H1 (cell line): ENCODE measurements around the gene ATG7. TPM values are rescaled to one million over a fixed set of nuclear protein-coding genes. Genes with fewer than 3 reads are reported as not detected.

Experiments used
- CTCF ChIA-PET: fragments of 300-600 bp; sonication (Branson Sonifier 250); formaldehyde crosslinking; loops from one replicate; lab custom pipeline; 2021; ENCODE audit not compliant: partially characterized antibody; lab: Charles Lee
- POLR2A ChIA-PET: fragments of 300-600 bp; sonication (Branson Sonifier 250); formaldehyde crosslinking; loops from one replicate; lab custom pipeline; 2021; ENCODE audit warnings: inconsistent platforms; ENCODE audit not compliant: partially characterized antibody; lab: Charles Lee
- DNase-seq, 2 experiments: peaks; one replicate each; pipeline versions ENCODE4 v3.0.0 to v3.0.0-alpha.2; 2010 to 2022; ENCODE audit warnings: low spot score in 2 of 2, low read depth in 1 of 2, mixed read lengths in 1 of 2
- FAIRE-seq: peaks from 2 replicates; lab custom pipeline; 2011; peaks lifted over from hg19 to GRCh38; lab: Jason Lieb, UNC
- H2AFZ ChIP-seq: 2 replicates; pipeline ENCODE4 v1.8.1; 2012; ENCODE audit warnings: low read length, inconsistent platforms
- H2AK5ac ChIP-seq: 2 replicates; pipeline ENCODE4 v1.6.1; 2013; ENCODE audit warnings: low read depth, low read length
- H2BK120ac ChIP-seq: replicated peaks from 2 replicates; pipeline ENCODE3; 2013; ENCODE audit warnings: low read depth, low read length, inconsistent platforms
- H2BK12ac ChIP-seq: 2 replicates; pipeline ENCODE4 v1.6.1; 2013; ENCODE audit warnings: low read depth, low read length
- H2BK15ac ChIP-seq: 2 replicates; pipeline ENCODE4 v1.6.1; 2013; ENCODE audit warnings: low read length
- H2BK20ac ChIP-seq: 2 replicates; pipeline ENCODE4 v1.6.1; 2013; ENCODE audit warnings: low read length
- H2BK5ac ChIP-seq: 2 replicates; pipeline ENCODE4 v1.6.1; 2013; ENCODE audit warnings: low read depth, low read length
- H3K14ac ChIP-seq: 2 replicates; pipeline ENCODE4 v1.6.1; 2013; ENCODE audit warnings: inconsistent platforms; ENCODE audit not compliant: insufficient read length
- H3K18ac ChIP-seq: 2 replicates; pipeline ENCODE4 v1.6.1; 2013; ENCODE audit warnings: low read length; ENCODE audit errors: extremely low read depth
- H3K23ac ChIP-seq: 2 replicates; pipeline ENCODE4 v1.6.1; 2013; ENCODE audit warnings: inconsistent platforms; ENCODE audit not compliant: insufficient read length
- H3K23me2 ChIP-seq: 2 replicates; pipeline ENCODE4 v1.6.1; 2013; ENCODE audit warnings: low read depth, low read length
- H3K27ac ChIP-seq: 2 replicates; pipeline ENCODE4 v1.6.1; 2011; ENCODE audit warnings: low read depth, low read length, inconsistent platforms
- H3K27me3 ChIP-seq, 4 experiments: replicated peaks in 1 of 4; 1 replicate in 1 of 4; 2 replicates in 3 of 4; pipeline versions ENCODE4 v1.6.1 to v1.8.1; 2011 to 2013; ENCODE audit warnings: low read length in 3 of 4, mild to moderate bottlenecking in 3 of 4, inconsistent platforms in 2 of 4, mixed read lengths in 2 of 4, moderate library complexity in 1 of 4; ENCODE audit not compliant: control insufficient read depth in 3 of 4, insufficient read depth in 3 of 4; ENCODE audit errors: extremely low read depth in 1 of 4
- H3K36me3 ChIP-seq, 4 experiments: 2 replicates each; pipeline versions ENCODE4 v1.6.1 to v1.8.1; 2011 to 2013; ENCODE audit warnings: mild to moderate bottlenecking in 4 of 4, low read length in 3 of 4, moderate library complexity in 2 of 4, control low read depth in 1 of 4, inconsistent platforms in 1 of 4; ENCODE audit not compliant: insufficient read depth in 4 of 4, control insufficient read depth in 2 of 4
- H3K4ac ChIP-seq: replicated peaks from 2 replicates; pipeline ENCODE3; 2013; ENCODE audit warnings: low read length, low read depth, mixed read lengths, inconsistent platforms; ENCODE audit not compliant: insufficient read length
- H3K4me1 ChIP-seq, 4 experiments: replicated peaks in 1 of 4; 1 replicate in 1 of 4; 2 replicates in 3 of 4; pipeline versions ENCODE4 v1.6.1 to v1.8.1; 2011 to 2013; ENCODE audit warnings: low read length in 3 of 4, inconsistent platforms in 2 of 4, mixed read lengths in 1 of 4; ENCODE audit not compliant: insufficient read depth in 4 of 4, control insufficient read depth in 3 of 4
- H3K4me2 ChIP-seq, 2 experiments: 2 replicates each; pipeline versions ENCODE4 v1.6.1 to v1.8.1; 2011 to 2013; ENCODE audit warnings: low read depth in 2 of 2, low read length in 2 of 2, control low read depth in 1 of 2, inconsistent platforms in 1 of 2, mild to moderate bottlenecking in 1 of 2; ENCODE audit not compliant: insufficient read depth in 1 of 2
- H3K4me3 ChIP-seq, 4 experiments: fragments of 200-600, 300-600 bp in 1 of 4; sonication (generic), shearing (Covaris generic), sonication (Bioruptor Twin) in 1 of 4; 2 replicates each; pipeline versions ENCODE4 v1.5.1 to v1.8.1; 2011 to 2016; ENCODE audit warnings: low read length in 4 of 4, low read depth in 3 of 4, control low read depth in 2 of 4, inconsistent platforms in 2 of 4, mild to moderate bottlenecking in 2 of 4, mixed read lengths in 1 of 4, moderate library complexity in 1 of 4; ENCODE audit not compliant: insufficient read depth in 2 of 4; ENCODE audit errors: extremely low read depth in 1 of 4
- H3K56ac ChIP-seq: replicated peaks from 2 replicates; pipeline ENCODE3; 2013; ENCODE audit warnings: low read depth, mild to moderate bottlenecking, mixed read lengths, low read length, inconsistent platforms; ENCODE audit not compliant: insufficient read length
- H3K79me1 ChIP-seq: 2 replicates; pipeline ENCODE4 v1.6.1; 2013; ENCODE audit warnings: low read depth, low read length, control low read depth
- H3K79me2 ChIP-seq, 2 experiments: 2 replicates each; pipeline versions ENCODE4 v1.6.1 to v1.8.1; 2012 to 2013; ENCODE audit warnings: low read length in 2 of 2, mild to moderate bottlenecking in 2 of 2, inconsistent platforms in 1 of 2; ENCODE audit not compliant: insufficient read depth in 2 of 2, control insufficient read depth in 1 of 2
- H3K9ac ChIP-seq, 4 experiments: replicated peaks in 1 of 4; 1 replicate in 1 of 4; 2 replicates in 3 of 4; pipeline versions ENCODE4 v1.6.1 to v1.8.1; 2011 to 2013; ENCODE audit warnings: low read depth in 3 of 4, low read length in 3 of 4, control low read depth in 2 of 4, mild to moderate bottlenecking in 2 of 4, moderate library complexity in 2 of 4, inconsistent platforms in 1 of 4; ENCODE audit errors: extremely low read depth in 1 of 4
- H3K9me3 ChIP-seq, 2 experiments: 2 replicates each; pipeline versions ENCODE4 v1.6.1 to v1.8.1; 2012 to 2013; ENCODE audit warnings: mild to moderate bottlenecking in 2 of 2, moderate library complexity in 2 of 2, control low read depth in 1 of 2, inconsistent platforms in 1 of 2, low read depth in 1 of 2, low read length in 1 of 2, mixed read lengths in 1 of 2; ENCODE audit not compliant: insufficient read depth in 2 of 2
- H4K20me1 ChIP-seq, 2 experiments: replicated peaks in 1 of 2; 2 replicates each; pipeline versions ENCODE3 to v1.8.1; 2011 to 2013; ENCODE audit warnings: inconsistent platforms in 2 of 2, low read length in 2 of 2, mild to moderate bottlenecking in 1 of 2; ENCODE audit not compliant: insufficient read depth in 2 of 2, control insufficient read depth in 1 of 2
- H4K5ac ChIP-seq: 2 replicates; pipeline ENCODE4 v1.6.1; 2013; ENCODE audit warnings: low read length, low read depth, mixed read lengths, inconsistent platforms; ENCODE audit not compliant: insufficient read length
- H4K8ac ChIP-seq: 2 replicates; pipeline ENCODE4 v1.8.0; 2013; ENCODE audit warnings: mild to moderate bottlenecking, moderate library complexity, low read length, inconsistent platforms; ENCODE audit not compliant: insufficient read depth; ENCODE audit errors: extremely low read depth
- H4K91ac ChIP-seq: replicated peaks from 2 replicates; pipeline ENCODE3; 2013; ENCODE audit warnings: low read length, mixed read lengths, inconsistent platforms; ENCODE audit not compliant: insufficient read length
- ASH2L ChIP-seq: fragments of 200-600, 300-600 bp; sonication (generic); IDR thresholded peaks from one replicate; pipeline ENCODE4 v1.7.1; 2017; ENCODE audit warnings: low read length
- BACH1 ChIP-seq: IDR thresholded peaks from 2 replicates; pipeline ENCODE4 v1.6.1; 2012; ENCODE audit warnings: low read length, improper control_type of control experiment
- FOSL1 ChIP-seq: IDR thresholded peaks from 2 replicates; pipeline ENCODE4 v1.6.1; 2011; ENCODE audit warnings: mild to moderate bottlenecking, low read depth, low read length, moderate library complexity; ENCODE audit not compliant: insufficient read depth
- GTF2F1 ChIP-seq: IDR thresholded peaks from 2 replicates; pipeline ENCODE4 v1.6.1; 2012; ENCODE audit warnings: low read depth, low read length, improper control_type of control experiment, borderline replicate concordance
- RXRA ChIP-seq: IDR thresholded peaks from 2 replicates; pipeline ENCODE4 v1.6.1; 2011; ENCODE audit warnings: low read depth, mild to moderate bottlenecking, low read length, moderate library complexity; ENCODE audit not compliant: insufficient read depth
- SUZ12 ChIP-seq: fragments of 200-600 bp; sonication (generic); IDR thresholded peaks from 2 replicates; pipeline ENCODE4 v1.6.1; 2012; ENCODE audit warnings: mild to moderate bottlenecking, inconsistent platforms, low read length, moderate library complexity, mixed read lengths
- TAF1 ChIP-seq: IDR thresholded peaks from 2 replicates; pipeline ENCODE4 v1.6.1; 2011; ENCODE audit warnings: mild to moderate bottlenecking, low read depth, low read length
- WGBS, 2 experiments: shearing (Covaris generic) in 1 of 2; methylation state at CpG; one replicate each; pipeline versions ENCODE4 v1.1.6 to v1.1.7; 2013 to 2015; ENCODE audit warnings: low lambda C conversion rate in 2 of 2, mixed read lengths in 2 of 2, inconsistent platforms in 1 of 2, low coverage in 1 of 2, missing lambda C conversion rate in 1 of 2; ENCODE audit not compliant: insufficient replicate concordance in 2 of 2, insufficient coverage in 1 of 2, insufficient read length in 1 of 2; ENCODE audit errors: extremely low coverage in 1 of 2, missing lambda C conversion rate in 1 of 2; 5-methylcytosine and 5-hydroxymethylcytosine counted together
- polyA plus RNA-seq, 7 experiments: library from polyadenylated mRNA; depleted of rRNA in 3 of 7; stranded (reverse) in 5 of 7; unstranded in 2 of 7; fragments of >200 nt in 5 of 7; fragments of 200-250 nt in 2 of 7; gene quantifications; 1 replicate in 5 of 7; 2 replicates in 1 of 7; 4 replicates in 1 of 7; pipeline versions ENCODE4 v1.2.1 to v1.2.3, GENCODE V29; 2011 to 2013; ENCODE audit warnings: missing spikeins in 2 of 7, mixed read lengths in 2 of 7
- total RNA-seq: library from RNA; stranded (reverse); fragmentation: NEBNext Ultra II Directional; extraction: Animal tissue kit (Norgen Biotek cat#: 25700); gene quantifications from 2 replicates; pipeline ENCODE4 v1.2.1, GENCODE V29; 2021
- TF ChIP-seq, protein P1 (sequence below): IDR thresholded peaks from 2 replicates; pipeline ENCODE4 v1.6.1; 2012; ENCODE audit warnings: inconsistent platforms

ATG7 gene
- total and polyA plus RNA-seq, 2 of the 8 experiments (the other 6 are each of a cell fraction or from before 2014, with no cell fraction given): 15.0 to 19.1 TPM

DNA sequence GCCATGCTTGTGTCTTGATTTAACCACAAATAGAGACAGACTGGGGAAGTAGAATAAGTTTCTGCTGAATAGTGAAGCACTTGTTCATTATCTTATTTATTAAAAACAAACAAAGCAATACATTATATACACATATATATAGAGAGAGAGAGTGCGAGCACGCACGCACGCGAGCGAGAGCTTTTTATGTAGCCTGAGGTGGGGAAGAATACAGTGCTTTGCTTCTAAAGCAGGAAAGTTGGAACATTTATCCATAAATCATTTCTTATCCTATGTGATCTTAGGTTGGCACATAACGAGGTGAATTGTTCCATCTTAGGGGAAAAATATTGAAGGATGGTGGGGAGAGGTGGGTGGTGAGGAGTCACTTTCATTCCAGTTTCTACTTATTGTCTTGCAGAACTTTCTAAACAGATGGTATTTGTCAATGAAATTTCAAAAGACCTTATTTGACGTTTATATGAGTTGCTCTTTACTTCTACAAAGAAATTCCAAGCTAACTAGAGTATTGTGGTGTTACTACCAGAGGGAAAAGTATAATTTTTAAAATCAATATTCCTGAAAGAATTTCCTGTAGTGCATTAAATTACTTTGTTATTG, 110.0 kb downstream of the ATG7 start:
- Histone ChIP-seq H3K27ac (no peak overlapping the region), H3K23me2 (no peaks in the 10 kb centered on the region)
- CTCF ChIA-PET: interaction anchor here (0.9 kb wide), 1 partner anchor 47 kb away, joined by 3 read pairs; no protein-coding TSS in a partner anchor

More for the DNA sequence above, 110.0 kb downstream of the ATG7 start:
- Histone ChIP-seq H4K91ac (no peak overlapping the region), H3K4ac (no peak overlapping the region), H3K9me3 (no peaks in the 10 kb centered on the region), H3K79me2 (no peaks in the 10 kb centered on the region), H3K14ac (no peak overlapping the region), H3K23ac (no peak overlapping the region), H3K27me3 (no peaks in the 10 kb centered on the region), H3K4me2 (no peak overlapping the region), H3K36me3 (no peaks in the 10 kb centered on the region), H2BK20ac (no peak overlapping the region), H2BK12ac (no peak overlapping the region), H3K4me3 (no peak overlapping the region), H3K56ac (no peak overlapping the region), H3K9ac (no peak overlapping the region), H4K8ac (no peak overlapping the region), H2BK5ac (no peak overlapping the region), H4K20me1 (no peaks in the 10 kb centered on the region), H3K79me1 (no peaks in the 10 kb centered on the region), H2AK5ac (no peak overlapping the region), H2AFZ (no peak overlapping the region), H3K4me1 (peaks cover 0 to 14% (median 0%) of the 10 kb centered on the region in 4 experiments; a peak in 3 of 7 replicates), H2BK15ac (no peak overlapping the region), H4K5ac (no peak overlapping the region), H2BK120ac (no peak overlapping the region), H3K18ac (no peak overlapping the region)
- no peak for DNase-seq
- 92% methylated on average over 8 of the region's 8 CpGs; no CpG with 5 or more reads in 1 of the 2 experiments for WGBS, 2 experiments
- POLR2A ChIA-PET: no interaction called here
- no peak for FAIRE-seq
- no peak for TF ChIP-seq BACH1
- TF ChIP-seq RXRA: no peak
- TF ChIP-seq TAF1: no peak
- no peak for TF ChIP-seq ASH2L
- TF ChIP-seq, protein P1, sequence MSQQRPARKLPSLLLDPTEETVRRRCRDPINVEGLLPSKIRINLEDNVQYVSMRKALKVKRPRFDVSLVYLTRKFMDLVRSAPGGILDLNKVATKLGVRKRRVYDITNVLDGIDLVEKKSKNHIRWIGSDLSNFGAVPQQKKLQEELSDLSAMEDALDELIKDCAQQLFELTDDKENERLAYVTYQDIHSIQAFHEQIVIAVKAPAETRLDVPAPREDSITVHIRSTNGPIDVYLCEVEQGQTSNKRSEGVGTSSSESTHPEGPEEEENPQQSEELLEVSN: no peak
- no peak for TF ChIP-seq SUZ12
- no peak for TF ChIP-seq GTF2F1
- no peak for TF ChIP-seq FOSL1
